ENCODE results near the gene RAB31. TPM values are rescaled to one million over a fixed set of nuclear protein-coding genes. Genes with fewer than 3 reads are reported as not detected.

Gene RAB31
- total RNA-seq, 1 donor from 2014 or later: 32.2 TPM

- DNase-seq (ENCODE audit: low spot score): no peak
- intact Hi-C loops (cut with DNase I): loop anchor here (10.0 kb wide), 1 partner anchor 826 kb away; no protein-coding TSS in a partner anchor
These were observed 18.8 kb upstream of the RAB31 start for GRCh38 chr18:9689253-9689652.

DNA sequence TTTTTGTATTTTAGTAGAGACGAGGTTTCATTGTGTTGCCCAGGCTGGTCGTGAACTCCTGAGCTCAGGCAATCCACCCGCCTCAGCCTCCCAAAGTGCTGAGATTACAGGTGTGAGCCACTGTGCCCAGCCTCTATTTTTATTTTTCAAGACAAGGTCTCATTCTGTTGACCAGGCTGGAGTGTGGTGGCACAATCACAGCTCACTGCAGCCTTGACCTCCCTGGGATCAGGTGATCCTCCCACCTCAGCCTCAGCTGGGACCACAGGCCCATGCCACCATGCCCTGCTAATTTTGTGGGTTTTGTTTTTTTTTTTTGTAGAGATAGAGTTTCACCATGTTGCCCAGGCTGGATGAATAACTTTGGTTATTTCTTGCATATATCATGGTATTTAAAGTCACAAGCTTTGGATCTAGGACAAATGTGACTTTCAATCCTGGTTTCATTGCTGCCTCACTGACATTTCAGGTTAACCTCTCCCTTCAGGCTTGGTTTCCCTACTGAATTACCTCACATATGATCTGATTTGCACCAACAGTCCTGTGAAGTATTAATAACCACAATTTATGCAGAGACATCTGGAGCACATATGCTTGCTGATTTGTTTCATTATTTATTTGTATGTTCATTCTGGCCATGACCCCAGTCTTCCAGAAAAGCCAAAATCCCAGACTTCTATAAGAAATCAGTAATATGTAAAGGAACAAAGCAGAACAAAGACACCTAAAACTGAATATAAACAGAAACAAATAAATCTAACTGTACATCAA is 17.5 kb upstream of the RAB31 start:
- intact Hi-C loops (cut with DNase I): no loop called here
- no peak for DNase-seq (ENCODE audit: low spot score)

- DNase-seq (ENCODE audit: low spot score): no peak
- intact Hi-C loops (cut with DNase I): no loop called here
These were observed 16.9 kb upstream of the RAB31 start for GRCh38 chr18:9691235-9691634.

DNA sequence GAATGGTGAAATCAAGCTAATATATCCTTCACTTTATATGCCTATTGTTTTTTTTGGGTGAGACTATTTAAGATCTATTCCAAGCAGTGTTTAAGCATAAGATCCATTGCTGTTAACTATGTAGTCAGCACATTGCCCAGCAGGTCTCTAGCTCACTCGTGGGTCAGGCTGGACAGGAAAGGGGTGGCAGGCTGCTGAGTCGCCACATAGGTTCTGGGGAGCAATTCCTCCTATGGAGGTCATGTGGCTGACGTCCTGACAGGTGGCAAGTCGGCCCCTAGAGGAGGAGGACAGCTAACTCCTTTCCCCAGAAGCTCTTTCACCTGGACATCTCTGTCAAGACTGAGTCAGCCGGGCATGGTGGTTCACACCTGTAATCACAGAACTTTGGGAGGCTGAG is 13.9 kb upstream of the RAB31 start:
- no peak for DNase-seq (ENCODE audit: low spot score)
- intact Hi-C loops (cut with DNase I): no loop called here

GRCh38 chr18:9694952-9695495 is 13.1 kb upstream of the RAB31 start:
- intact Hi-C loops (cut with DNase I): no loop called here
- no peak for DNase-seq (ENCODE audit: low spot score)

DNA sequence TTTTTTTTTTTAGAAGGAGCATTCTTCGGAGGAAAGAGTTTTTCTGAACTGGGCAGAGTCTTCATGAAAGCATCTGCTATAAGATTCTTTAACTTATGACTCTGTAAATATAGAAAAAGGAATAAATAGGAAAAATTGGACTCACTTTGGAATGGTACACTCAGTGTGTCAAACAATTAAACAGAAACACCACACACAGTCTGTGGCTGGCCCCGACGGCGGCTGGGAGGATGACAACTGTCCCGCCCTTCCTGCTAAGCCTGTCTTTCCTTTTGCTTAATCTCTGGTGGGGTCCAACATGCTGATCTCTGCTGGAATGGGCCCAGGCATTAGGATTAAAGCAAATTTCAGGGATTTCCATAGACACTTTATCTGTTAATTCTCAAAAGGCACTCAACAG is 12.5 kb upstream of the RAB31 start:
- intact Hi-C loops (cut with DNase I): no loop called here
- DNase-seq (ENCODE audit: low spot score): no peak

GRCh38 chr18:9696112-9696511 is 12.0 kb upstream of the RAB31 start:
- no peak for DNase-seq (ENCODE audit: low spot score)
- intact Hi-C loops (cut with DNase I): no loop called here

DNA sequence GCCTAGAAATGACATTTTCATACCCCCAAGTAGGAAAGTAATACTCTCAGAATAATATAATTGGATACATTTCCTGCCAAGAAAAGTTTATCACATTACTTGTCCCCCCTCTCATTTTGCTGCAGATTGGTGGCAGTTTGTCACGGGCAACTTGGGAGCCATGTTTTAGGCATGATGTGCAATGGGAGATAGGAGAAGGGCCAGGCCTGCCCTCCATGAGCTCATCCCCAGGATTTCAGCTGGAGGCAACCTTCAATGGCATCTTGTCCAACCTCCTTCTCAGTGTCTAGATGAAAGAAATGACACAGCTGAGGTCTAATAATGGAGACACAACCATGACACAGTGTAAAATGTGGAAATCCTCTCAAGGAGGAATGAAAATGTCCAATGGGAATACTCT is 11.4 kb upstream of the RAB31 start:
- intact Hi-C loops (cut with DNase I): no loop called here
- no peak for DNase-seq (ENCODE audit: low spot score)

GRCh38 chr18:9697121-9697520 is 11.0 kb upstream of the RAB31 start:
- intact Hi-C loops (cut with DNase I): no loop called here

DNA sequence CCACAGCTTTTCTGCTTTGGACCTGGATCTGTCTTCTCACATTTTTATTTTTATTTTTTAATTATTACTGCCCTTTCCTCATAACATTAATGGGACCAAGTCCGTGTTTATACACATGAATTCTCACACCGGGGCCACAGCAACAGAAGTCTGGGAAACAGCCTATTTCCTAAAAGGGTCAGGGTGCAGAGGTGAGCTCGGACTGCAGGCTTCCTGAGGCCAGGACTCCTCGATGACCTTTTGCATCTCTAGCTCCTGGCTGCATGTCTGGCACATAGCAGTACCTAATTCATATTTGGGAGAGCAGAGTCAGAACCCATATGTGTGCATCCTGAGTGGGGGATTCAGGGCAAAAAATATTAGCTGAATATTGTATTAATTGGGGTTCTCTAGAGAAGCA is 9.6 kb upstream of the RAB31 start:
- DNase-seq (ENCODE audit: low spot score): no peak
- intact Hi-C loops (cut with DNase I): no loop called here

More at GRCh38 chr18:9697121-9697520, 11.0 kb upstream of the RAB31 start:
- no peak for DNase-seq (ENCODE audit: low spot score)

GRCh38 chr18:9700261-9700796 is 7.8 kb upstream of the RAB31 start:
- DNase-seq (ENCODE audit: low spot score): no peak
- intact Hi-C loops (cut with DNase I): loop anchor here (10.0 kb wide), 1 partner anchor 254 kb away; no protein-coding TSS in a partner anchor

GRCh38 chr18:9701609-9702349 is 6.3 kb upstream of the RAB31 start:
- DNase-seq (ENCODE audit: low spot score): no peak
- intact Hi-C loops (cut with DNase I): loop anchor here (10.0 kb wide), 1 partner anchor 253 kb away; no protein-coding TSS in a partner anchor

- intact Hi-C loops (cut with DNase I): loop anchor here (5.0 to 10.0 kb wide), 2 partner anchors 68 to 250 kb away; no protein-coding TSS in a partner anchor
- DNase-seq (ENCODE audit: low spot score): no peak
These were observed 3.6 kb upstream of the RAB31 start for GRCh38 chr18:9704233-9705118.

DNA sequence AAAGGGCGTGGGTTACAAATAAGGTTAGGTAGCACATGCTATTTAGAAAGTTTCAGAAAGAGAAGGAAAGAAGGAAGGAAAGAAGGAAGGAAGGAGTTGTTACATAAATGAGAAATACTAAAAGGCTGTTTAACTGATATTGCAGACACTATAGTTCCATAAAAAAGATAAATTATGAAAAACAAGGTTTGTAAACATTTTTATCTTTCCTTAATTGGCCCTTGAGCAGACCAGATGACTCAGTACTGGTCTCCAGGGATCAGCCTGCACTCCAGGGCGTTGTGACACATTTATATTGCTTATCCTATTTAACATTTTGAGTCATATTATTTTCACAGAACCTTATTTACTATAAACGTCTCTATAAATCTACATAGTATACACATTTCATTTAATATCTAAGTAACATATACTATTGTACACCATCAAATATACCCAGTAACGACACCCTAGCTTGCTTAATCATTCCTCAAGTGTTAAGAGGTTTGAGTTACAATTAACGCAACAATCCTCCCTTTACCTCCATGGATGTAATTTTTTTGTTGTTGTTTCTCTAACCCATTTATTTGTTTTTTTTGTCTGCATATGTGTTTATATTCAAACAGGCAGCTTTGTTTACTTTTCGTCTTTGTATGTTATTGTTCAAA is 2.8 kb upstream of the RAB31 start:
- intact Hi-C loops (cut with DNase I): loop anchor here (5.0 to 10.0 kb wide), 2 partner anchors 67 to 249 kb away; no protein-coding TSS in a partner anchor
- DNase-seq (ENCODE audit: low spot score): no peak

DNA sequence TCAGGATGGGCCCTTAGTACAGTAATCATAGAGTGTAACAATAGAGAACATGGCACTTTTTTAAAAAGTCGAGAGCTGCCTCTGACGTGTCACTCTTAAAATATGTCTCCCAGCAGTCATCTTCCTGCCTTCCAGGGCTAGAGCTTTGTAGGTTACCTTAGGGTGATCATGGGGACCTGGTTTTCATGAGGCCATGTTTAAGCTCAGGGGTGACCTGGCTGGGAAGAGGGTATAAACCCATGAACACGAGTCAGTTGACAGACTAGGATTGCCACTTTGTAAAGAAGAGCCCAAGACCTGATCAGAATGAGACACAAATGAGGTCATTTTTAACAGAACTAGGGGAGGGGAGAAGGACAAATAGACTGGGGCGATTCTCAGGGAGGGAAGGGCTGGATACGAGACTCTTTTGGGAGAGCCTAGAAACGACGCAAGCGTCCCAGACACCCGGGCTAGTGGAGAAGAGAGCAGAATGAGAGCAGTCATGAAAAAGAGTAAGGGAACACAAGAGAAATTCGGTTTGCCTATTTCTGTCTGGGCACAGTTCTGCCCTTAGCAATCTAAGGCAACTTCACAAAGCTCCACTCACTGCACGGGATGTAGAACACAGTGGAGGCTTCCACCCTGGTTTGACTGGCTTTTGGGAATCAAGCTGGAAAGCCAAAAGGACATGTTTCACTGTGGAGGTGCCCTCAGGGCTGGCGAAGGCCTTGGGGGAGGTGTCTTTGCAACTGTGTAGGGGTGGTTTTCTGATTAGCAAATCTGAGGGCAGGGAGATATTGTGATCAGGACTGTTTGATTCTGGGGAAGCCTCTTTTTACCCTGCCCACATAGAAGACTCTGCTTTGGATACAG is 1.8 kb upstream of the RAB31 start:
- intact Hi-C loops (cut with DNase I): loop anchor here (5.0 to 10.0 kb wide), 2 partner anchors 66 to 248 kb away; no protein-coding TSS in a partner anchor
- no peak for DNase-seq (ENCODE audit: low spot score)

DNA sequence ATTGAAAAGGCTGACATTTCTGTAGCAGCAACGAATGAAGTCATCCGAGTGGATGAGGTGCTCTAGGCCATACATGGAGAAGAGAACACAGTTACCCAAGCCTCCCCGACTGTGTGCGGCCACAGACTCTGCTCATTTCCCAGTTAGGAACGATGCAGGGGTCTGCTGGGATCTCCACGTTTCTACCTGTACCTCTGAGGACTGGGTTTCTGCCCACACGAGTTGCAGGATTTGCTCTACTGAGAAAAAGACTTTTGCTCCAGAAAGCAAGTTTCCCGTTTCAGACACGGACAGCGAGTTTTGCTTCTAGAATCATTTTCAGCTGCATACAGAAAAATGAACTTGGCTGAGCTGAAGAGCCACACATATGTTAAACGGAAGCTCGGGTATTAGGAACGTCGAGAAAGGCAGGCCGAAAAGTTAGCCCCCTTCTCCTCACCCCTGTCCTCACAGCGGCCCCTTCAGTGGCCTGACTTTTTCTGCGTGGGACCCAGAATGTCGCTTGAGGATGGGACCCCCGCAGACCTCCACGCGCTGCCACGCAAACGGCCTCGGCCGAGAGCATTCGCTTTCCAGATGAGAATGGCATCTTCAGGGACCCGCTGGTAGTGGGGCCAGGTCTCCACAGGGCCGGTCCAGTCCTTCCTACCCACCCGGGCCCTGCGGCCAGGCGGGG is 582 bp upstream of the RAB31 start:
- intact Hi-C loops (cut with DNase I): loop anchor here (1.0 to 10.0 kb wide), 4 partner anchors 22 to 247 kb away; no protein-coding TSS in a partner anchor
- no peak for DNase-seq (ENCODE audit: low spot score)
